Daoy (cell line): ENCODE measurements around the gene ANKS1B. TPM values are rescaled to one million over a fixed set of nuclear protein-coding genes. Genes with fewer than 3 reads are reported as not detected.

Experiments used
- DNase-seq: peaks from one replicate; pipeline ENCODE4 v3.0.0-alpha.2; 2015; ENCODE audit warnings: low read depth
- total RNA-seq: library from RNA; depleted of rRNA; stranded (reverse); fragments of >200 nt; shearing (Covaris generic); gene quantifications from 2 replicates; pipeline ENCODE4 v1.2.3, GENCODE V29; 2014

The ANKS1B gene
- total RNA-seq, 1 experiment from 2014 or later, result 36.8 TPM

DNA sequence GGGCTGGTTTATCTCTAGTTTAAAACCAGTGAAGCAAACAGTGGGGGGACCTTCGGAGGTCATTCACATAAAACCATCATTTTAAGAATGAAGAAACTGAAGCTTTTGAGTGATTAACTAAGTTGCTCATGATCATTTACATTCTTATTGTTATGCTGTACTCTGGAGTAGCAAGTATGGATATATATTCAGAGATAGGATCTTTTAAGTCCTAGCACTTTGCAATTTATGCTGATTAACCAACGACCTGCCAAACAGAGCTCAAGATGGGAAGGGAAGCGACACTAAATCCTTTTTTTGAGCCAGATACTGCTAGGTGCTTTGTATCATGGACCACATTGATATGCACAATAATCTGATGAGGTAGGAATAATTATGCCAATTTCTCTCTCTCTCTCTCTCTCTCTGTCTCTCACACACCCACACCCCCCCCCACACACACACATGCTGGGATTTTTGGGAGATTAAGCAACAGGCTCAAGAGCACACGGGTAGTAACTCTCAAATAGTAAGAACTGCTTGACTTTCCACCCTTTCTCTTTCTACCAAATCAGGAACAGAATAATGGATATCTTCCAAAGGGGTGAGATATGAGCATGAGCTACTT is 1036.3 kb downstream of the ANKS1B start:
- DNase-seq, result no peak

DNA sequence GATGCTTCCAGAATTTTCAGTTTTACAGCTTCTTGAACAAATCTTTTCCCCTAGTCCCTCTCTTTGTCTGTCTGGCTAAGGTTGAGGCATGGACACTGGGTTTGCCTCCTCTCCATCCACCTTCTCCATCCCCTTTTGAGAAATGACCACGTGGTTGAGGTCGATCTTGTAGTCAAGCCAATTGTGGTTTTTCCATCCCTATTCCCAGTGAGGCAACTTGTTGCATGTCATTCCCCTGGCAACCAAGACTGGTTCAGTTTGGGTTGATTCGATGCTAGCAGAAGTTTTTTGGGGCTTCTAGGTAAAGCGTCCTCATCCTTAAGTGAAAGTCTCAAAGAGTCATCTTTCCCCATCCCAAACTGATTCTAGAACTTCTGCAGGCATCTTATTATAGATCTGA is 1038.9 kb downstream of the ANKS1B start:
- no peak for DNase-seq

DNA sequence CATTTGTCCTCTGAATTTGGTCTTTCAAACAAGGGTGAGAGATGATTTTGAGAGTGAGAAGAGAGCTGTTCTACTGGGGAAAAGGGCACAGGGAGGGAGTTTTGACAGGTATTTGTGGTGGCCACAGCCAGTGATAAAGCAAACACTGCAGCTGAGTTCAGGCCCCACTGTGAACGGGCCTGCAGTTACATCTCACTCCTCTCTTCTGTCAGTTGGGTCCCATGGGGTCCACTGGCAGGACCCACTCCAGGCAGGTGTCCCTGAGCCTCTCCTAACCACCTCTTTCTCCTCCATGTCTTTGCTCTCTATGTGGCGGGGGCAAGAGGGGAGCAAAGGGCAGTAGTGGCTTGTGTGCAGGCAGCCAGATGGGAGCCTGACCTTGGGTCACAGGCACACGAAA is 1044.8 kb downstream of the ANKS1B start:
- DNase-seq, result no peak

DNA sequence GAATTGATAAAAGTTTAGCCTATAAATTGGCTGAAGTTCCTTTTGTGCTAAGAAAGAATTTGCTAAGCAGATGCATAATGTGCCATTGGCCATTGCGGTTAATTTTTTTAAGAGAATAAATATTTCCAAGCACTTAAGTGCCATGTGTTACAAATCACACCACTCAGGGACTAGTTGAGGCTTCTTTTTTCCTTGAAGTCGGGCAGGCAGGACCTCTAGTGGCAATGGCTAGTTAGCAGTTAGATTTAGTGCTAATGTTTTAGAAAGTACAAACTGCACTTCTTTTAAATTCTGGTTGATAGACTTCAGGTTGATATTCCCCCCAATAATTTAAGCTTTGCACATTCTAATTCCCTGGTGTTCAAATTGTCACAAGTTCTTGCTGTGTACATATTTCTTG is 1045.4 kb downstream of the ANKS1B start:
- DNase-seq, result peak; percentile 58

- no peak for DNase-seq
These were observed 1048.9 kb downstream of the ANKS1B start for GRCh38 chr12:98935847-98936246.

GRCh38 chr12:98922871-98923270 is 1061.9 kb downstream of the ANKS1B start:
- DNase-seq, result peak; percentile 54

DNA sequence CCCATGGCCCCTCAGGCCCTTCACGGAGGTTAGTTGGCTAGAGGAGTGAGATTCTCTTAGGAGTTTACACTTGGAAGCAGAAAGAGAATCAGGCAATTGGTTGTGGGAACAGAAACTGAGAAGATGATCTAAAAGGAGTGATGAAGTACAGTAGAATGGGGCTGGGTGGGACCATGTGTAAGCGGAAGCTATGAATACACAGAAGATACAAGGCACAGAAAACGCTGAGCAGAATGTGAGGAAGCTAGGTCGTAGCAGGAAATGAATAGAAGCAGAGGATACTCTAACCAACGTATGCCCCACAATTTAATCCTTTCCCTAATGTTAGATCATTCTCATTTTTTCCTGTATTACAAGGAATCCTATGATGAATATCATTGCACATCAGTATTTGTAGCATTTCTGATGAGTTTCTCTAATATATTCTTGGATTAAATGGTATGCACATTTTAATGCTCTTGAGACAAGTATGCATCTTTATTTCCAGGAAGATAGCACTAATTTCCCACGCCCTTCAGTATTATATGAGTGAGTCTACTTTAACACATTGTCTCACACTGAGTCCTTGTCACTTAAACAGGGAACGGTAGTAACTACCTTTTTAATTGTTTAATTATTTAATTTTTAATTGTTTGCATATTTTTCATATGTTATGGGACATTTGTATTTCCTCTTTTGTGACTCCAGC is 1066.4 kb downstream of the ANKS1B start:
- DNase-seq, result no peak

DNA sequence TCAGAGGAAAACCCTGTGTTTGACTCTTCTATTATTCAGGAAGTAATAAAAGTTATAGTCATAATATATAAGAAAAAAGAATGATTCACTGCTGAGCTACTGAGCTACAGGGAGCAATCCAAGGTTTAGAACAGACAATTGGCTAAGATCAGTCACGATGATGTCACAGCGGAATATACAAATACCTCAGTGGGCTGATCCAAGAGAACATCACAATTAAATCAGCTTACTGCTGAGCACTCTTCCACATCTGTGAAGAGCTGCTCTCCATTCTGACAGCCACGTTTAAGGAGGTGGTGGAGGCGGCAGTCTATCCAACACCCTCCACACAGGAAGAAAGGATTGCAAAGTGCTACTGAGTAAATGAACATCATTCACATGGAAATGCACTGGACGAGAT is 1068.6 kb downstream of the ANKS1B start:
- DNase-seq, result peak; percentile 76

GRCh38 chr12:98912401-98912974 is 1072.2 kb downstream of the ANKS1B start:
- no peak for DNase-seq

DNA sequence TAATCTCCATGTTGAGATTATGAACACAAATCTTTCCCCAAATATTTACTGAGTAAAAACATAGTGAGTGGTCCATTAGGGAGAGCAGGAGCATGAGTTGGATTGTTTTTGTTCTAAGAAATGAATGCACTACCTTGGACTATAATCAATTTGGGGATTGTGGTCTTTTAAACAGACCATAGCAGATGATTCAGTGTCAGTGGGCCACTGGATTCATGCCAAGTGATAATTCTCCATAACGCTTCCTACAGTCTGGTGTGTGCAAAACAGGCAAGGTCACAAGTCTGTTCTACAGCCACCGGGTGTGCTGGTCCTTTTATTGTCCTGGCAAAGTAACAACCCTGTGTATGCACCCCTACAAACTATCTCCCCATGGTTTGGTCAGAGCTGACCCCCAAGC is 1073.3 kb downstream of the ANKS1B start:
- DNase-seq, result peak; percentile 56

DNA sequence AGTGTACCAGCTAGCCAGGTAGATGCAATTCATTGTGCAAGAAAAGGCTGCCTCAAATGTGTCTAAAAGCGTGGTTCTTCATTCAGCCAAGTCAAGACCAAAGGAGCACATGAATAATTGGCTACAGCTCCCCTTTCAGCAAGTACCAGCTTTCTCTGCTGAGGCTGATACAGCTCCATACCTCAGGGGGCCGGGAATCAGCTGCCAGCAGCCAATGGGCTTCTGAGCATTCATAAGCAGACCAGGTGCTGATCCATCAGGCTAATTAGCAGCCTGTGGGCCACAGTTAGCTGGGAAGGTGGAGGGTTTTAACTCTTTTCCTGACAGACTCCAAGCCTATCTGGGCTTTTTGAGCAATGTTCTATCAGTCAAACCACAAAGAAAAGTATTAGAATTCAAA is 1075.0 kb downstream of the ANKS1B start:
- DNase-seq, result no peak

DNA sequence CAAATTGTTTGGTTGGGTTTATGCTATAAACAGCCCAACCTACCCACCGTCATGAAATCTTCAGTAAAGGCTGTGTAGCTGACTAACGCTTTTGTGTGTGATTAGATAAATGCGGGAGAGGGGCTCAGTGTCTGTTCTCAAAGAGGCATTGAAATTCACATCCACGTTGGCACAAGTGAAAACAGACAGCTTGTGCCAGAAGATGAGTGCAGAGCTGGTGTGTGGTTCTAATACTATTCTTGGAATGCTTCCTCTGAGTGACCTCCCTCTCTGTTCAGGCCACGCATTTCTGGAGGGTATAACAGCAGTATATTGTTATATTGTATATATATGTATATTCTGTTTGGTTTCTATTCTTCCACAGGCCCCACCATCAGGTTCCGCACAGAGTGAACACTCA is 1075.9 kb downstream of the ANKS1B start:
- no peak for DNase-seq

DNA sequence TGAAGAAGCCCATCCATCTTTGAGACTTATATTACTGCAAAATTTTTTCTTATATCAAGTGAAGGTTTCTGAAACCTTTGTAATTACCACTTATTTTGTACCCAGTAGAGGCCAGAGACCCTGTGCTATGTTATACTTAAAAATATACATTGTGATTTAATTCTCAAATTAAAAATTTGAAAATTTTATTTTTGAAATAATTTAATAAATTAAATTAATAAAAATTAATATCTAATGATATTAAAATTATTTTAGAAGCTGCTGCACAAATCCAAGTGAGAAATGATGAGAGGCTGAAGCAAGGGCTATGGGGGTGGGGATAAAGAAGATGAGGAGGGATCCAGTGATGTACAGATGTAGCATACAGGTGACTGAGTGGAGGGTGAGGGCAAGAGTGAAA is 1080.9 kb downstream of the ANKS1B start:
- no peak for DNase-seq

DNA sequence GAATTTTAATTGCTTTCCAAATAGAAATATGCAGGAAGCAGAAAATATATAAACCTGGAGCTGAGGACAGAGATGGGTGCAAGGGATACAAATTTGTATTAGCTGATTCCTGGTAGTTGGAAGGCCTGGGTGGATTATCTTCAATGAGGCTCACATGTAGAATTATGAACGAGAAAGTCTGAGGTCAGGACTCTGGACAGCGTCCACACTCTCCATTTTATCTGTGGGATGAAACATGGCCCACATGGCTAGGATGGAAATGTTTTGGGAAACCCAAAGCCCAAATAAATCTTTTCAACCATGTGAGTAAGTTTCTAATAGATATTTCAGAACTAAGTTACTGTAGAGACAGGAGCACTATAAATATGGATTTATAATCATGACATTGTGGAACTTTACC is 1083.5 kb downstream of the ANKS1B start:
- no peak for DNase-seq

GRCh38 chr12:98896938-98897337 is 1087.8 kb downstream of the ANKS1B start:
- peak; percentile 16 for DNase-seq

DNA sequence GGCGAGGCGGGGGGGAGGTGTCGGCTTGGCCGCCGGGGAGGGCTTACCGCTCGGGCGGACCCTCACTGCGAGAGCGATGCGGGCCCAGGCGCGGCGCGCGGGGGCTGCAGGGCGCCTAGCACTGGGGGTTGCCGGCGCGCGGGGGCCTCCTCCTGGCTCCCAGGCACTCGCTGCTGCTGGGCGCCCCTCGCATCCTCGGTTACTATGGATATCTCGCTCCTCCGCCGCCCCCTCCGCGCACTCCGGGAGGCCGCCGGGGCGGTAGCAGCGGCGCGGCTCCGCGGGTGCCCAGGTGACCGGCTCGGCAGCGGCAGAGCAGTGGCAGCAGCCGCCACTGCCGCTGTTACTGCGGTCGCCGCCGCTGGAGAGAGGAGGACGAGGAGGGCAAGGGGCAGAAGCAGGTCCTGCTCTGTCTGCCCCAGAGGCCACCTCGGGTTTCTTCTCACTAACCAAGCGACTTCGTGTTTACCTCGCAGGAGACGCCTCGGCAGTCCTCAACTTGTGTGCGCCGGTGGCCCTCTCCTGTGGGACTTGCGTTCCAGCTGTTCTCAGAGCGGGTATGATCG is 1089.6 kb downstream of the ANKS1B start:
- peak; percentile 53 for DNase-seq

DNA sequence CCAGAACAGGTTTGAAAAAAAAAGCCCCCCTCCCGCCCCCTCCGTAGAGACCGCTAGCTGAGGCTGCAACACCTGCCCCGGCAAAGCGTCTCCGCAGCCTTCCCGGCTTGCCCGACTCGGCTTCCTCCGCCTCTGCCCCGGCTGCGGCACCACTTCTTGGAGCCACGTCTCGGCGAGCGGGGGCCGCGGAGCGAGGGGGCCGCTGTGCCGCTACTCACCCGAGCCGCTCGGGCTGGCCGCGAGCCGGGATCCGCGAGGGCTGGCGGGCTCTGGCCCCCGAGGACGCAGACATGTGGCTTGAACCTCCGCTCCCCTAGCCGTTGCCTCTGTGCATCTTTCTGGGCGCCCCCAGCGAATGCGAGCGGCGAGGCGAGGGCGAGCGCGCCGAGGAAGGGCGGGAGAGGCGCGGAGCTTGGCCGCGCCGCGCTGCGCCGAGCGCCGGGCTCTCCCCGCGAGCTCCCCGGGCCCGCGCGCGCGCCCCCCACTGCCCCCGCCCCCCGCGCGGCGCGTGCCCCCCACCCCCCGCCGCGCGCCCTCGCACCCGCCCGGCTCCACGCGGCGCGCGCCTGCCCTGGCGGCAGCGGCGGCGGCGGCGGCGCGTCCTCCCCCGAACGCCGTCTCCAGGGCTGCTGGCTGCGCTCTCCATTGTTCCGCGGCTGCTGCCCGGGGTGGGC is 1090.2 kb downstream of the ANKS1B start:
- DNase-seq, result peak; percentile 70

- peak; percentile 60 for DNase-seq
These were observed 1090.9 kb downstream of the ANKS1B start for GRCh38 chr12:98893675-98894411.

- DNase-seq, result peak; percentile 77
These were observed 1091.5 kb downstream of the ANKS1B start for GRCh38 chr12:98893126-98893674.

DNA sequence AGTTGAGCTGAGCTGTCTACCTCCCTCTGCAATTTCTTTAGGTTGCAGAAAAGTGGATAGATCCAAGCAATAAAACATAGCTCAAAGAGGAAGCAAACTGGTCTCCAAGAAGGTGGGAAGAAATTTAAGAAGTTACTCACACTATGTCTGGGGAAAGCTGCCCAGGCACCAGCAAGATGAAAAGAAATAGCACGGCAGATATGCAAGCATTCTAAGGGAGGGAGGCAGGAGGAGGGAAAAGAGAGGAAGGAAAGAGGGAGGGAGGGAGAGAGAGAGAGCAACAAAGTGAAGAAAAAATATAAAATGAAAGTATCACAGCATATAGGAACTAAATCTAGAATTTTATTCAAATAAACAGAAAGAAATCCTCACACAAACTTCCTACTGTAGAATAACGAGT is 1099.0 kb downstream of the ANKS1B start:
- DNase-seq, result no peak

GRCh38 chr12:98883231-98883630 is 1101.5 kb downstream of the ANKS1B start:
- DNase-seq, result peak; percentile 38
